WERI-Rb-1 (cell line): Measurements from ENCODE around the gene OSTM1.

Experiments used
- DNase-seq: peaks from one replicate; pipeline ENCODE4 v3.0.0-alpha.2; 2020
- H3K27ac ChIP-seq: fragments of 250-450 bp; sonication (Bioruptor Pico); 2 replicates; pipeline ENCODE4 v1.5.1; 2020; ENCODE audit warnings: mild to moderate bottlenecking, moderate library complexity
- H3K27me3 ChIP-seq: fragments of 250-450 bp; sonication (Bioruptor Pico); 2 replicates; pipeline ENCODE4 v1.5.1; 2021; ENCODE audit warnings: mild to moderate bottlenecking, low read depth, moderate library complexity; ENCODE audit not compliant: insufficient read depth, severe bottlenecking
- H3K36me3 ChIP-seq: fragments of 250-450 bp; sonication (Bioruptor Pico); 2 replicates; pipeline ENCODE4 v1.5.1; 2020; ENCODE audit warnings: mild to moderate bottlenecking, moderate library complexity
- H3K4me3 ChIP-seq: 2 replicates; pipeline ENCODE4 v1.5.1; 2011; ENCODE audit warnings: low read depth, mild to moderate bottlenecking, control low read depth, low read length
- H3K9me3 ChIP-seq: fragments of 250-450 bp; sonication (Bioruptor Pico); 2 replicates; pipeline ENCODE4 v1.5.1; 2021; ENCODE audit warnings: mild to moderate bottlenecking, moderate library complexity; ENCODE audit not compliant: severe bottlenecking
- TF ChIP-seq, protein P1 (sequence below): IDR thresholded peaks from 2 replicates; pipeline ENCODE4 v1.5.1; 2011; ENCODE audit warnings: low read depth, mild to moderate bottlenecking, control low read depth, inconsistent platforms, low read length

The OSTM1 gene

DNA sequence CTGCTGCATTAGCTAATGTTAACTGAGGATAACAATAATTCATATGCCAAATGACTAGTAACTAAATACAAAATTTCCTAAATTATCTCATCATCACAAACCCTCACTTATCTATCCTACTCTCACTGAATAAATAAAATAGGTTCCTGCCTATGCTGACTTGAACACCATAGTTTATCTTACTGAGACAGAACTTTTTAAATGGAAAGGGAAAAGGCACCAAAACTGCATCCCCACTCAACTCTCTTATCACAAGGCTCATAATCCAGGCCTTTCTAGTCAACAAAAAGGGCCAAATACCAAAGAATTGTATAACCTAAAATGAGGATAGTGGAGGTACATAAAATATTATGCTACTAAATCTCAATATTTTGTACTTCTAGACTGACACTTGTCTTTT is 23.1 kb downstream of the OSTM1 start:
- Histone ChIP-seq H3K27me3 (no peaks in the 10 kb centered on the region), H3K27ac (no peak overlapping the region), H3K4me3 (no peak overlapping the region), H3K36me3 (no peaks in the 10 kb centered on the region), H3K9me3 (no peaks in the 10 kb centered on the region)
- no peak for DNase-seq
- TF ChIP-seq, protein P1, sequence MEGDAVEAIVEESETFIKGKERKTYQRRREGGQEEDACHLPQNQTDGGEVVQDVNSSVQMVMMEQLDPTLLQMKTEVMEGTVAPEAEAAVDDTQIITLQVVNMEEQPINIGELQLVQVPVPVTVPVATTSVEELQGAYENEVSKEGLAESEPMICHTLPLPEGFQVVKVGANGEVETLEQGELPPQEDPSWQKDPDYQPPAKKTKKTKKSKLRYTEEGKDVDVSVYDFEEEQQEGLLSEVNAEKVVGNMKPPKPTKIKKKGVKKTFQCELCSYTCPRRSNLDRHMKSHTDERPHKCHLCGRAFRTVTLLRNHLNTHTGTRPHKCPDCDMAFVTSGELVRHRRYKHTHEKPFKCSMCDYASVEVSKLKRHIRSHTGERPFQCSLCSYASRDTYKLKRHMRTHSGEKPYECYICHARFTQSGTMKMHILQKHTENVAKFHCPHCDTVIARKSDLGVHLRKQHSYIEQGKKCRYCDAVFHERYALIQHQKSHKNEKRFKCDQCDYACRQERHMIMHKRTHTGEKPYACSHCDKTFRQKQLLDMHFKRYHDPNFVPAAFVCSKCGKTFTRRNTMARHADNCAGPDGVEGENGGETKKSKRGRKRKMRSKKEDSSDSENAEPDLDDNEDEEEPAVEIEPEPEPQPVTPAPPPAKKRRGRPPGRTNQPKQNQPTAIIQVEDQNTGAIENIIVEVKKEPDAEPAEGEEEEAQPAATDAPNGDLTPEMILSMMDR: no peak

DNA sequence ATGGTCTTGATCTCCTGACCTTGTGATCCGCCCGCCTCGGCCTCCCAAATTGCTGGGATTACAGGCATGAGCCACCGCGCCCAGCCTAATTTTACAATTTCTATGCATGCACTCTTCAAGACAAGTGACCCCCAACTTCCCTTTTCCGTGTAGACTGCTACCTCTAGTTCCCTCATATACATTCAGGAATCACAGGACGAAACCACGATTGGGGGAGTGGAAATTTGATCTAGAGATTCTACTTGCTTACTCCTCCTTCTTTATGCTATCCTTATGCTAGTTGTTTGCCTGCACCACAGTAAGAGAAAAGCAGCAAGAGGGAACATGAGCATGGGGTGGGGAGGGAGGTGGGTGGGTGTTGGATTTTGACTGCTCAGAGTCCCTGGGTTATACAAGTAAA is 34.9 kb downstream of the OSTM1 start:
- TF ChIP-seq, protein P1: no peak
- H3K27ac ChIP-seq: no peak overlapping the region
- DNase-seq: no peak
- no peaks in the 10 kb centered on the region for H3K27me3 ChIP-seq
- H3K9me3 ChIP-seq: peaks cover 2% of the 10 kb centered on the region
- H3K4me3 ChIP-seq: no peak overlapping the region
- H3K36me3 ChIP-seq: peaks cover 3% of the 10 kb centered on the region

DNA sequence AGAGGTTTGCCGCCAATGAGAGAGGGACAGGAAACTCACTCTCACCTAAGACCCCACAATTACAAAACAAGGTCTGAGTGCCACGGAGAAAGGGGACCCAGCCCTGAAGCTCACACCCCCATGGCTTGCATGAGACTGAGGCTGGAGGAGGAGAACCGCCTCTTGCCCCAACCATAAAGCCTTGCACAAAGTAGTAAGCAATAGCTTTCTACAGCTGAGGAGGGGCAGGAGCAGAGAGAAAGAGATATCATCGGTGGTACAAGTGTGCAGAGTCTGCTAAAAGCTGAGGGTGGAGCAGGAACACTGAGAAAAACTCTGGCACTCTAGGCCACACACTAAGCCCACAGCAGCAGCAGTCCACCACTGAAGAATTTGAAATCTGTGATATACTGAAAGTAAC is 37.7 kb downstream of the OSTM1 start:
- no peak for DNase-seq
- Histone ChIP-seq H3K27me3 (no peaks in the 10 kb centered on the region), H3K36me3 (peaks cover 3% of the 10 kb centered on the region), H3K4me3 (no peak overlapping the region), H3K27ac (no peak overlapping the region), H3K9me3 (peaks cover 2% of the 10 kb centered on the region)
- TF ChIP-seq, protein P1: no peak

DNA sequence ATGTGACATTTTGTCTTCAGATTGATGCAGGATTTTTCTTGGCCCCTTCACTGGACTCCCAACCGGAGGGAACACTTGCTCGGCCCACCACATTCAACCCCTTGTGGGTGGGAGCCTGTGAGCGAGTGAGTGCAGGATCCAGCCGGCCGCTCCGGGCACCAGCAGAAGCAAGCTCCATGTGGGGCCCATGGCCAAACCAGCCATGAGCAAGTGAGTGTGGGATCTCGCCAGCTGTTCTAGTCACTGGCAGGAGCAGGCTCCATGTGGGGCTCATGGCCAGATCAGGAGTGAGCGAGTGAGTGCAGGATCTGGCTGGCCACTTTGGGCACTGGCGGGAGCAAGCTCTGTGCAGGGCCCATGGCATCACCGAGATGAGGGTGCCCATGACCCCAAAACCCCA is 42.6 kb downstream of the OSTM1 start:
- Histone ChIP-seq H3K27me3 (no peaks in the 10 kb centered on the region), H3K9me3 (no peaks in the 10 kb centered on the region), H3K27ac (no peak overlapping the region), H3K36me3 (no peaks in the 10 kb centered on the region), H3K4me3 (no peak overlapping the region)
- no peak for DNase-seq
- TF ChIP-seq, protein P1: no peak

DNA sequence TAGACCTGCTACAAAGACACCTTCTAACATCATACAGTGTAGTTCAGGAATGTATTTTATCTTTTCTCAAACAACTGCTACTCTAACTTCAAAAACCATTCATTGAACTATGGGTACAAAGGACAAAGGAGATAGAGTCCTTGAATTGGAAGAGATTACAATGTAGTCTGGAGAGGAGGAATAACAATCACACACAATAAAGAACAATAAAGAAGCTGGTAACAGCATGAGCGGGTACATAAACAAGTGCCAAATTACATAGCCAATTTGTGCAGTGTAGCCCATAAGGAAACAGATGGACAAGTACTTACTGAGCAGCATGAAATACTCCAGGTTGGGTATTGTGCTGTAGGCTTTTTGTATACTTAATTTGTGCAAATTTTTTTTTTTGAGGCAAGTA is 44.3 kb downstream of the OSTM1 start:
- no peak for DNase-seq
- no peaks in the 10 kb centered on the region for H3K9me3 ChIP-seq
- no peaks in the 10 kb centered on the region for H3K36me3 ChIP-seq
- no peak overlapping the region for H3K27ac ChIP-seq
- TF ChIP-seq, protein P1: no peak
- H3K4me3 ChIP-seq: no peak overlapping the region
- H3K27me3 ChIP-seq: no peaks in the 10 kb centered on the region

DNA sequence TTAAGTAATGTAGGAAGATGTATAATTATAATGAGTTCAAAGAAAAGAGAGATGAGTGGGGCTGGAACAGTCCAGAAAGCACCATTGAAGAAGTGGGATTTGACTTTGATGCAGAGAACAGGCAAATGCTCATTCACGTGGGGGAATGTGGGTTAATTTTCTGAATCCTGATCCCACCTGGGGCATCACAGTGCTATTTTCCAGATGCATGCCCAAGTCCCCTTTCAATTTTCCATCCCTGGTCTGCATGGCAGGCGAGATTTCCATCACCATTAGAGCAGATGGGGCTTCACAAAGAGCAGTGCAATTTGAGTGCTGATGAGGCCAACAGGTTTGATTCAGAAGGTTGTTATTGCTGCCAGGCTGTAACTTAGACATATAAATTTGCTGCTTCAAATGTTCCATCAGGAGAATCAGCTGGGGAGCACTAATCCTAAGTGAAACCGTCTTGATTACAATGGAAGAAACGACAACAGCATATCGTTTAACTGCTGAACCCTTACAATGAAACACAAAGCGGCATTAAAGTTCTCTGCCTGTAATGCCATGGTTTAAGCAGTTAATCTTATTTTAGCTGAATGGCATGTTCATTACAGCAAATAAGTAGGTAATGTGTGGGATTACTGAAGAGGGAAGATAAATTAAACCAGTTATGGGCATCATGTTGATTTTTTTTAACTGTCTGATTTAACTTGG is 45.2 kb downstream of the OSTM1 start:
- TF ChIP-seq, protein P1: no peak
- Histone ChIP-seq H3K9me3 (no peaks in the 10 kb centered on the region), H3K27me3 (no peaks in the 10 kb centered on the region), H3K36me3 (no peaks in the 10 kb centered on the region), H3K4me3 (no peak overlapping the region), H3K27ac (no peak overlapping the region)
- peak; percentile 52 for DNase-seq
